Cardiac muscle cell (in vitro differentiated cells and primary cell): Measurements from ENCODE around the gene TBX4. TPM values are rescaled to one million over a fixed set of nuclear protein-coding genes. Genes with fewer than 3 reads are reported as not detected.

Experiments used
- DNase-seq, 2 donors: peaks; one replicate each; pipeline versions ENCODE4 v3.0.0 to v3.0.0-alpha.2; 2010 to 2017; ENCODE audit warnings: low read depth in 1 of 2, low spot score in 1 of 2
- H3K27ac ChIP-seq: fragments of 200-600 bp; sonication (generic); 2 replicates; pipeline ENCODE4 v1.5.1; 2016
- H3K27me3 ChIP-seq: fragments of 200-600 bp; sonication (generic); 2 replicates; pipeline ENCODE4 v1.6.0; 2016; ENCODE audit warnings: control low read depth
- H3K36me3 ChIP-seq: fragments of 200-600 bp; sonication (generic); 2 replicates; pipeline ENCODE4 v1.5.1; 2016; ENCODE audit warnings: control low read depth
- H3K4me1 ChIP-seq: fragments of 200-600 bp; sonication (generic); 2 replicates; pipeline ENCODE4 v1.8.1; 2017; ENCODE audit warnings: low read depth, mild to moderate bottlenecking, mixed run types
- H3K4me3 ChIP-seq: fragments of 200-600 bp; sonication (generic); 2 replicates; pipeline ENCODE4 v1.5.1; 2016; ENCODE audit warnings: mild to moderate bottlenecking
- H3K9me3 ChIP-seq: fragments of 200-600 bp; sonication (generic); 2 replicates; pipeline ENCODE4 v1.5.1; 2017; ENCODE audit warnings: low read depth, mild to moderate bottlenecking, control low read depth
- polyA plus RNA-seq: library from polyadenylated mRNA; unstranded; fragments of >200 nt; fragmentation: Nextera tagmentation; extraction: Ambion mirVana; gene quantifications from 2 replicates; pipeline ENCODE4 v1.2.1, GENCODE V29; 2016
- total RNA-seq: library from RNA; depleted of rRNA; stranded (reverse); fragments of >200 nt; gene quantifications from 2 replicates; pipeline ENCODE4 v1.2.3, GENCODE V29; 2016
- TF ChIP-seq, protein P1 (sequence below): IDR thresholded peaks from 2 replicates; pipeline ENCODE4 v1.5.1; 2012; ENCODE audit warnings: low read depth, mild to moderate bottlenecking, low read length

The TBX4 gene
- total and polyA plus RNA-seq, 2 experiments from 2014 or later, result 0.54 to 1.6 TPM

- Histone ChIP-seq H3K27ac (no peak overlapping the region), H3K9me3 (no peaks in the 10 kb centered on the region), H3K4me3 (no peak overlapping the region), H3K4me1 (peaks cover 4% of the 10 kb centered on the region), H3K36me3 (no peaks in the 10 kb centered on the region), H3K27me3 (peaks cover 100% of the 10 kb centered on the region)
- DNase-seq, result no peak
- TF ChIP-seq, protein P1, sequence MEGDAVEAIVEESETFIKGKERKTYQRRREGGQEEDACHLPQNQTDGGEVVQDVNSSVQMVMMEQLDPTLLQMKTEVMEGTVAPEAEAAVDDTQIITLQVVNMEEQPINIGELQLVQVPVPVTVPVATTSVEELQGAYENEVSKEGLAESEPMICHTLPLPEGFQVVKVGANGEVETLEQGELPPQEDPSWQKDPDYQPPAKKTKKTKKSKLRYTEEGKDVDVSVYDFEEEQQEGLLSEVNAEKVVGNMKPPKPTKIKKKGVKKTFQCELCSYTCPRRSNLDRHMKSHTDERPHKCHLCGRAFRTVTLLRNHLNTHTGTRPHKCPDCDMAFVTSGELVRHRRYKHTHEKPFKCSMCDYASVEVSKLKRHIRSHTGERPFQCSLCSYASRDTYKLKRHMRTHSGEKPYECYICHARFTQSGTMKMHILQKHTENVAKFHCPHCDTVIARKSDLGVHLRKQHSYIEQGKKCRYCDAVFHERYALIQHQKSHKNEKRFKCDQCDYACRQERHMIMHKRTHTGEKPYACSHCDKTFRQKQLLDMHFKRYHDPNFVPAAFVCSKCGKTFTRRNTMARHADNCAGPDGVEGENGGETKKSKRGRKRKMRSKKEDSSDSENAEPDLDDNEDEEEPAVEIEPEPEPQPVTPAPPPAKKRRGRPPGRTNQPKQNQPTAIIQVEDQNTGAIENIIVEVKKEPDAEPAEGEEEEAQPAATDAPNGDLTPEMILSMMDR, result no peak
Observed at GRCh38 chr17:61458421-61459141, 6.4 kb downstream of the TBX4 start.

- TF ChIP-seq, protein P1, result no peak
- Histone ChIP-seq H3K4me1 (peaks cover 4% of the 10 kb centered on the region), H3K27me3 (peaks cover 94% of the 10 kb centered on the region), H3K36me3 (no peaks in the 10 kb centered on the region), H3K27ac (no peak overlapping the region), H3K9me3 (no peaks in the 10 kb centered on the region), H3K4me3 (no peak overlapping the region)
- no peak for DNase-seq
Observed at GRCh38 chr17:61459142-61459809, 7.1 kb downstream of the TBX4 start.

DNA sequence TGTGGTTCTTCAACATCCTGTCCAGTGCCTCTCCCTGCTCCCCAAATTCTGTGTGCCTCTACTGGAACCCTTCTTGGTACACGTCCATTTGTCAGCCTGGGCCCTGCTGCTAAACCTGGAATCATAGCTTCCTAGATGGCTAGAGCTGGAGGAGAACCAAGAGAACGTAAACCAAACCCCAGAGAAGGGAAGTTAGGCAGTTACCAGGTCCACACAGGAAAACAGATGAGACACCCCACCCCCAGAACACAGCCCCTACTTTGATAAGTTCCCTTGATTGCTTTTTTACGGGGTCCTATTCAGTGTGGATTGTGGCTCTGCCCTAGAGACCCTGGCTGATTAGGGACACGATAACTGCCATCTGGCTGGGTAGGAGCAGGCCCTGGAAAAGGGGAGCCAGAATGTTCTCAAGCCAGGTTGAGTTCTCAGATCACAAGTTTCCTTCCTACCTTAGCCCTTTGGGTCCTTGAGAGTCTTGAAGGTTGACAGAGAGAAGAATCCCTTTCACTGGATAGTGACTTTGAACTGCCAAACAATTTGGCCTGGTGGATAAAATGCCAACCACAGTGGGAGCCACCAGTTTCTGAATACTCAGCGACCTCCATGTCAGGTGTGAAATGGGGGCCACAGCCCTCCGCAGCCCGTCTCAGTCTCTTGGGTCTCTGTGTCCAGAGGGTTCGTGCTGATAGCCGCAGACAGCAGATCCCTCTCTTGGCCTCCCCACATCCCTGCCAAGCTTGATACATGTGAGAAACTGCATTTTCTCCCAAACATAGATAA lies 7.9 kb downstream of the TBX4 start:
- no peaks in the 10 kb centered on the region for H3K9me3 ChIP-seq
- no peaks in the 10 kb centered on the region for H3K36me3 ChIP-seq
- no peak for DNase-seq
- H3K27me3 ChIP-seq, result peaks cover 85% of the 10 kb centered on the region
- TF ChIP-seq, protein P1, result no peak
- H3K27ac ChIP-seq, result no peak overlapping the region
- H3K4me3 ChIP-seq, result no peak overlapping the region
- H3K4me1 ChIP-seq, result peaks cover 4% of the 10 kb centered on the region

DNA sequence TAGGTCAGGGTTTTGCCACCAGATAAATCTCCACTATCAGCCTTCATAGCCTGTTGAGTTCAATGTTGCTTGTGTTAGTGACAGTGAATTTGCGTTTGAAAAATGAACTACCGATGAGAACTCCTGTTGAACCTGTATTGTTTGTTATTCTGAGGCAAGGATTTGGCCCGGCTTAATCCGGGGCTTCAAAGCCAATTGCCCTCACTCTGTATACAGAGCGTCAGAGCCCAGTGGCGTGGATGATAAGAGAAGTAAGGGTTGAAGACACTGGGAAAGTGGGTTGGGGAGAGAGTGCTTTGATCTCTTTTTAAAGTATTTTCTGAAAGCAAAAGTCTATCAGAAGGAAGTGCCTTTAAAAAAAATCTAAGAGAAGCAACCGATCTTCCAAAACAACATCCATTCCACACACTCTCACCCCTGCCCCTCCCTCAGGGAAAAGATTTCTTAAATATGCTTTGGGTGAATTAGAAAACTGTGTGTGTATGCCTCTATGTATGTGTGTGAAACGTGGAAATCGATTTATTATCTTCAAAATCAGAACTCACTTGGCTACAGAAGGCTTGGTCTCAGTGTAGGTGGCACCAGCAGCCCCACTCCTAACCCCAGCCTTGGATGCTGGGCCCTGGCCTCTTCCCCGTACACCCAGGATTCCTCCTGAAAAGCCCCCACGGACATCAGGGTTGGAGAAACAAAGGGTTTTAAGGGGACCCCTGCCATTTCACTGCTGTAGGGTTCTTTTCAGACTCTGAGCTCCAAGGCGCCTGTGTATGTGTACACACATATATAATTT lies 8.8 kb downstream of the TBX4 start:
- H3K9me3 ChIP-seq, result no peaks in the 10 kb centered on the region
- no peak overlapping the region for H3K4me3 ChIP-seq
- H3K36me3 ChIP-seq, result no peaks in the 10 kb centered on the region
- peaks cover 4% of the 10 kb centered on the region for H3K4me1 ChIP-seq
- no peak for DNase-seq
- TF ChIP-seq, protein P1, result no peak
- no peak overlapping the region for H3K27ac ChIP-seq
- H3K27me3 ChIP-seq, result peaks cover 76% of the 10 kb centered on the region

DNA sequence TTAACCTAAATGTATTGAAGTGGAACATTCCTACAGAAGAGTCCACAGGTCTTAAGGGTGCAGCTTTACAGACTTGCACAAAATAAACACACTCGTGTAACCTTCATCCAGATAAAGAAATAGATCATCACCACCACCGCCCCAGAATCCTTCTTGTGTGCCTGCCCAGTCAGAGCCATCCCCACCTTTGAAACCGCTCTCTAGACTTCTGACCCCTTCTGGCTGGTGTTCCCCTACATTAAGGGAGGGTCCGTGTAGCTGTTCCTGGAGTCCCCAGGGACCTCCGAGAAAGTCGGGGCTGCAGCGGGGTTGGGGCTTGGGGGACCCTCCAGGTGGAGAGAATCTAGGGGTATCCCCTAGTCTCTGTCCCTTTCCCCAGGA lies 9.4 kb downstream of the TBX4 start:
- TF ChIP-seq, protein P1, result no peak
- Histone ChIP-seq H3K27ac (no peak overlapping the region), H3K9me3 (no peaks in the 10 kb centered on the region), H3K36me3 (no peaks in the 10 kb centered on the region), H3K27me3 (peaks cover 71% of the 10 kb centered on the region), H3K4me1 (peaks cover 4% of the 10 kb centered on the region), H3K4me3 (peak overlapping the region; percentile 20)
- DNase-seq, result no peak
